Urinary bladder (tissue), 4 donors: Measurements from ENCODE around the gene SIK3. TPM values are rescaled to one million over a fixed set of nuclear protein-coding genes. Genes with fewer than 3 reads are reported as not detected.

Experiments
- DNase-seq: peaks from one replicate; pipeline ENCODE4 v3.0.0-alpha.2; 2015; ENCODE audit errors: extremely low spot score
- H3K27ac ChIP-seq: one replicate; pipeline ENCODE4 v1.5.1; 2013; ENCODE audit warnings: low read depth, mild to moderate bottlenecking, moderate library complexity
- H3K36me3 ChIP-seq: one replicate; pipeline ENCODE4 v1.6.1; 2013; ENCODE audit warnings: mild to moderate bottlenecking, moderate library complexity; ENCODE audit not compliant: insufficient read depth
- H3K4me1 ChIP-seq: one replicate; pipeline ENCODE4 v1.6.1; 2013; ENCODE audit warnings: mild to moderate bottlenecking, moderate library complexity; ENCODE audit not compliant: insufficient read depth
- H3K4me3 ChIP-seq: one replicate; pipeline ENCODE4 v1.5.1; 2013; ENCODE audit warnings: low read depth, low read length
- WGBS: extraction: QIAGEN DNeasy Blood & Tissue Kit; methylation state at CpG from one replicate; pipeline ENCODE4 v1.1.7; 2013; 5-methylcytosine and 5-hydroxymethylcytosine counted together
- polyA plus RNA-seq: library from polyadenylated mRNA; stranded (reverse); fragments of 200-250 nt; gene quantifications from one replicate; pipeline ENCODE4 v1.2.3, GENCODE V29; 2013
- total RNA-seq: library from RNA; depleted of rRNA; stranded (reverse); fragments of >200 nt; gene quantifications from one replicate; pipeline ENCODE4 v1.2.3, GENCODE V29; 2014
- donor health status: healthy with polysubstance abuse.
- donor health status: healthy.

The SIK3 gene
- total and polyA plus RNA-seq, 2 donors, result 17.2 to 24.0 TPM

DNA sequence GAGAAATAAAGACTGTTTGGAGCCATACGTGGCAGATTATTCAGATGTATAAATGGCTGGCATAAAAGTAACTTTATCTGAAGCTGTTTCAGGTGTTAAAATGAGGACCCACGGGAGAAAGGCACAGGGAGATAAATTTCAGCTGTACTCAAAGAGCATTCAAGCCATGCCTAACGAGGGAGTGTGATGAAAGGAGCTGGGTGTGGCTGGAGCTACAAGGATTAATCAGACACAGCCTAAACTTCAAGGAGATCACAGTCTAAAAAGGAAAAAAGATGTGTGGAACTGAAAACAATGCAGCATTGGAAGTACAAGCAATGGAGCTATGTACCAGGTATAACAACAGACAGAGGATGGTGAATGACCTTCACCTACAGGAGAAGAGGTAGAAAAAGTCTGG lies 140.0 kb downstream of the SIK3 start:
- Histone ChIP-seq H3K4me1 (no peaks in the 10 kb centered on the region), H3K27ac (no peak overlapping the region), H3K36me3 (peaks cover 5% of the 10 kb centered on the region), H3K4me3 (no peak overlapping the region)
- 70% methylated on average over 3 of the region's 3 CpGs for WGBS
- no peak for DNase-seq

DNA sequence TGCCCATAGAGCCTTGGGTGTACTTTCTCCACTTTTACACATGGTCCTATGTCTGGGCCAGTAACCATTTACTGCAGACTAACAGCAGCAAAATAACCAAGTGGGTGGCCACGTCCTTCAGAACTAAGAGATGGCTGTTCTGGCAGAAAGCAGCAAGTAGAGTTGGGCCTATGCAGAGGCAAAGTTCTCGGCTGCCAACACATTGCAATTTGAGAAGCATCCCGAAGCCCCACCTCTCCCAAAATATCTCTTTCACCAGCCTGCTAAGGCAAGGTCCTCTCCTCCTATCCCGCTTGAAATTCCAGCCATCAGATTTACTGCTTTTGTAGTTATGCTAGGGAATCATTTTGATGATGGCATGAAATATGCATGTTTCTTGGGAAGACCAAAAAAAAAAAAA lies 142.3 kb downstream of the SIK3 start:
- 86% methylated on average over 4 of the region's 4 CpGs for WGBS
- peaks cover 5% of the 10 kb centered on the region for H3K36me3 ChIP-seq
- H3K4me1 ChIP-seq, result no peaks in the 10 kb centered on the region
- H3K27ac ChIP-seq, result no peak overlapping the region
- no peak for DNase-seq
- H3K4me3 ChIP-seq, result no peak overlapping the region

DNA sequence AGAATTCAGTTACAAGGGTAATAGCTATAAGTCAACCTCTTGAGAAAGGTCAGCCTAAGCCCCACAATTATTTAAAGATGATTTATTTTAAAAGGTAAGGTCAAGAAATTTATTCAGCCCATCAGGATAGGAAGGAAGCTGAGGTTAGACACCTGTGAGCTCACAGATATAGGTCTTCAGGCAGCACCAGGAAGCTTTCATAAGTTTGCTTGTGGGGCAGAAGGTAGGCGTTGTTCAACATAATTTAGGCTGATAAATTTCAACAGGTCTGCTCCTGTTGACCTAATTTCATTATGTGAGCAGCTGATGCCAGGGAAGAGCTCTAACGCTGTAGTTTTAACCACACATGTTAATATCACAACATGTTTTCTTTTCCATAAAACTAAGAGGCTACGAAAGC lies 142.7 kb downstream of the SIK3 start:
- Histone ChIP-seq H3K27ac (no peak overlapping the region), H3K4me1 (no peaks in the 10 kb centered on the region), H3K4me3 (no peak overlapping the region), H3K36me3 (peaks cover 5% of the 10 kb centered on the region)
- DNase-seq, result no peak
- 92% methylated on average over 3 of the region's 3 CpGs for WGBS

GRCh38 chr11:116953530-116954285 lies 144.5 kb downstream of the SIK3 start:
- Histone ChIP-seq H3K36me3 (peaks cover 8% of the 10 kb centered on the region), H3K4me3 (no peak overlapping the region), H3K4me1 (no peaks in the 10 kb centered on the region), H3K27ac (no peak overlapping the region)
- no peak for DNase-seq
- WGBS, result 72% methylated on average over 6 of the region's 6 CpGs

DNA sequence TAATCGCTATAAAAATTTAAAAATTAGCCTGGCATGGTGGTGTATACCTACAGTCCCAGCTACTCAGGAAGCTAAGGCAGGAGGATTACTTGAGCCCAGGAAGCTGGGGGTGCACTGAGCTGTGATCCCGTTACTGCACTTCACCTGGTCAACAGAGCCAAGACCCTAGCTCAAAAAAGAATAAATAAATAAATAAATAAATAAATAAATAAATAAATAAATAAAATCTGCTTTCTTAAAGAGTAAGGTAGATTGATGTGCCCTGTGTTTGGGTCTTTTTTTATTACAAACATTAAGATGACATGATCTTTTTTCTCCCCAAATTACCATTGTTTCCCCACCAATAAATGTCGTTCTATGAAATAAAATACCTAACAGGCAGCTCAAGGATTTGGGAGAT lies 146.5 kb downstream of the SIK3 start:
- no peak for DNase-seq
- no peaks in the 10 kb centered on the region for H3K4me1 ChIP-seq
- H3K27ac ChIP-seq, result no peak overlapping the region
- H3K36me3 ChIP-seq, result peaks cover 8% of the 10 kb centered on the region
- 96% methylated on average over 3 of the region's 3 CpGs for WGBS
- no peak overlapping the region for H3K4me3 ChIP-seq

GRCh38 chr11:116950210-116950609 lies 148.0 kb downstream of the SIK3 start:
- Histone ChIP-seq H3K27ac (no peak overlapping the region), H3K4me3 (no peak overlapping the region), H3K36me3 (peaks cover 8% of the 10 kb centered on the region), H3K4me1 (no peaks in the 10 kb centered on the region)
- DNase-seq, result no peak
- WGBS, result 94% methylated on average over 4 of the region's 4 CpGs

DNA sequence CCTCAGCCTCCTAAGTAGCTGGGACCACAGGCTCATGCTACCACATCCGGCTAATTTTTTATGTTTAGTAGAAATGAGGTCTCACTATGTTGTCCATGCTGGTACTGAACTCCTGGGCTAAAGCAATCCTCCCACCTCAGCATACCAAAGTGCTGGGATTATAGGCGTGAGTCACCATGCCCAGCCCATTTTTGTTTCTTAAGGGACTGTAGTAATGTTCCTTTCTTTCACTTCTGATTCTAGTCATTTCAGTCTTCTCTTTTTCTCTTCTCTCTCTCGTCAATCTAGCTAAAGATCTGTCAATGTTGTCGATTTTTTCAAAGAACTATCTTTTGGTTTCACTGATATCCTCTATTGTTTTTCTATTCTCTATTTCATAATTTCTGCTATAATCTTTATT lies 149.8 kb downstream of the SIK3 start:
- peaks cover 3% of the 10 kb centered on the region for H3K36me3 ChIP-seq
- no peaks in the 10 kb centered on the region for H3K4me1 ChIP-seq
- no peak for DNase-seq
- H3K4me3 ChIP-seq, result no peak overlapping the region
- no peak overlapping the region for H3K27ac ChIP-seq
- 89% methylated on average over 4 of the region's 4 CpGs for WGBS

DNA sequence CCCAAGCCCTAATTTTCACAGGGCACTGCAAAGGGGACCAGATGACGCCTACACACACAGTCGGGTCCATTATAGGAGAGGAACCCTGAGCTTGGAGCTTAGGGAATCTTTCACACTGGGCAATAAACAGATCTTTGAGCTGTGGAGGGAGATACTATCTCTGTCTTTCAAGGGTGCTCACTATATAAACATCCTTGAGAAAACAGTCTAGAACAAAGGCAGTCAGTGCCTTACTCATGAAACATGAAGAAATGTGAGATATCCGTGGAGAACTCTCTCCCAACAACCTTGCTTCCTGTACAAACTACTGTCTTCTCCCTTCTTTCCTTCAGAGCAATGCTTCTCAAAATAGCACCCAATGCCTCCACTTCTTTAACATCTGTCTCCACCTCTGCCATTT lies 151.8 kb downstream of the SIK3 start:
- no peak overlapping the region for H3K4me3 ChIP-seq
- no peak for DNase-seq
- H3K4me1 ChIP-seq, result no peaks in the 10 kb centered on the region
- 64% methylated on average over 3 of the region's 3 CpGs for WGBS
- no peak overlapping the region for H3K27ac ChIP-seq
- peaks cover 3% of the 10 kb centered on the region for H3K36me3 ChIP-seq

- no peaks in the 10 kb centered on the region for H3K4me1 ChIP-seq
- no peak for DNase-seq
- 97% methylated on average over 1 of the region's 1 CpG for WGBS
- H3K36me3 ChIP-seq, result no peaks in the 10 kb centered on the region
- no peak overlapping the region for H3K27ac ChIP-seq
- H3K4me3 ChIP-seq, result no peak overlapping the region
These were observed 158.7 kb downstream of the SIK3 start for GRCh38 chr11:116939499-116939898.

DNA sequence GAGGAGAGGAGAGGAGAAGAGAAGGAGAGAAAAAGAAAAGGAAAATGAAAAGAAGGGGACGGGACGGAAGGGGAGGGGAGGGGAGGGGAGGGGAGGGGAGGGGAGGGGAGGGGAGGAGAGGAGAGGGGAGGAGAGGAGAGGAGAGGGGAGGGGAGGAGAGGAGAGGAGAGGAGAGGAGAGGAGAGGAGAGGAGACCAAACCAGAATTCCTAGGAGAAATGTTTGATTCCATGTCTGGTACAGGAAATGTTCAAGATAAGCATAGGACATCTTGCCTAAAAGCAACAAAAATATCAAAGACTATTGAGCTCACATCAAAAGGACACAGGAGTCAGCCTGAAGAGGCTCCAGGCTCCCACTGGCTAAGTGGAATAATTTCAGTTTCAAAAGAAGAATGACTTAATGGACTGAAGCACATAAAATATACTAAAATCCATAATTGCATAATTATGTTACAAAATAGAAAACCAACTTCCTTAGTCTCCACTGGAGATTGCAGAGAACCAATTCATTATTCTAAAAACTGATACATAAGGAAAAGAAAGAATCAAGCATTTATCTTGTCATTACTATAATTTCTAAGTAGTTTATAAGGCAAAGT lies 159.7 kb downstream of the SIK3 start:
- 100% methylated on average over 2 of the region's 2 CpGs for WGBS
- no peak for DNase-seq
- Histone ChIP-seq H3K4me3 (no peak overlapping the region), H3K36me3 (no peaks in the 10 kb centered on the region), H3K4me1 (no peaks in the 10 kb centered on the region), H3K27ac (no peak overlapping the region)

- no peak overlapping the region for H3K4me3 ChIP-seq
- 96% methylated on average over 3 of the region's 3 CpGs for WGBS
- no peak overlapping the region for H3K27ac ChIP-seq
- no peaks in the 10 kb centered on the region for H3K4me1 ChIP-seq
- no peak for DNase-seq
- H3K36me3 ChIP-seq, result no peaks in the 10 kb centered on the region
These were observed 161.3 kb downstream of the SIK3 start for GRCh38 chr11:116936754-116937446.

GRCh38 chr11:116935514-116935913 lies 162.7 kb downstream of the SIK3 start:
- no peaks in the 10 kb centered on the region for H3K4me1 ChIP-seq
- no peaks in the 10 kb centered on the region for H3K36me3 ChIP-seq
- no peak overlapping the region for H3K4me3 ChIP-seq
- 98% methylated on average over 1 of the region's 1 CpG for WGBS
- DNase-seq, result no peak
- H3K27ac ChIP-seq, result no peak overlapping the region

- Histone ChIP-seq H3K27ac (no peak overlapping the region), H3K36me3 (no peaks in the 10 kb centered on the region), H3K4me3 (no peak overlapping the region), H3K4me1 (no peaks in the 10 kb centered on the region)
- DNase-seq, result no peak
- 98% methylated on average over 1 of the region's 1 CpG for WGBS
These were observed 163.1 kb downstream of the SIK3 start for GRCh38 chr11:116935089-116935488.

GRCh38 chr11:116933961-116934360 lies 164.3 kb downstream of the SIK3 start:
- Histone ChIP-seq H3K27ac (no peak overlapping the region), H3K4me3 (no peak overlapping the region), H3K4me1 (peaks cover under 1% of the 10 kb centered on the region), H3K36me3 (no peaks in the 10 kb centered on the region)
- DNase-seq, result no peak
- WGBS, result over 99% methylated on average over 3 of the region's 3 CpGs
